OCI-LY1 (cell line): Measurements from ENCODE around the gene MRPL53.

Experiments used
- H2AFZ ChIP-seq: fragments of 200-600 bp; sonication (generic), shearing (Covaris generic); 2 replicates; pipeline ENCODE4 v1.6.0; 2014; ENCODE audit warnings: antibody characterized with exemption, mild to moderate bottlenecking, low read length
- H3F3A ChIP-seq: fragments of 200-600 bp; sonication (generic), shearing (Covaris generic); 2 replicates; pipeline ENCODE4 v1.6.0; 2014; ENCODE audit warnings: mild to moderate bottlenecking, antibody characterized with exemption, low read length, moderate library complexity; ENCODE audit not compliant: insufficient read depth
- H3K27ac ChIP-seq: fragments of 200-600 bp; sonication (generic); 2 replicates; pipeline ENCODE4 v1.5.1; 2014; ENCODE audit warnings: low read length, mixed run types, mild to moderate bottlenecking, low read depth; ENCODE audit not compliant: poor library complexity, severe bottlenecking
- H3K27me3 ChIP-seq: fragments of 200-600 bp; sonication (generic); 2 replicates; pipeline ENCODE4 v1.6.0; 2014; ENCODE audit warnings: antibody characterized with exemption, mild to moderate bottlenecking, low read length, moderate library complexity; ENCODE audit not compliant: insufficient read depth
- H3K36me3 ChIP-seq: fragments of 200-600 bp; sonication (generic); 2 replicates; pipeline ENCODE4 v1.6.1; 2014; ENCODE audit warnings: mild to moderate bottlenecking, antibody characterized with exemption, low read length, moderate library complexity, mixed read lengths; ENCODE audit not compliant: insufficient read depth
- H3K4me1 ChIP-seq: fragments of 200-600 bp; sonication (generic); 2 replicates; pipeline ENCODE4 v1.5.1; 2014; ENCODE audit warnings: mild to moderate bottlenecking, low read length, moderate library complexity; ENCODE audit not compliant: insufficient read depth, severe bottlenecking
- H3K4me2 ChIP-seq: fragments of 200-600 bp; sonication (generic), shearing (Covaris generic); 2 replicates; pipeline ENCODE4 v1.6.1; 2014; ENCODE audit warnings: low read length
- H3K4me3 ChIP-seq: fragments of 200-600 bp; sonication (generic); 2 replicates; pipeline ENCODE4 v1.5.1; 2014; ENCODE audit warnings: low read length, low read depth, mild to moderate bottlenecking, mixed read lengths; ENCODE audit not compliant: poor library complexity, severe bottlenecking
- H3K79me2 ChIP-seq: fragments of 200-600 bp; shearing (Covaris generic); 2 replicates; pipeline ENCODE4 v1.6.1; 2016; ENCODE audit warnings: mixed run types, low read length, mixed read lengths; ENCODE audit not compliant: insufficient read depth
- H3K9ac ChIP-seq: fragments of 200-600 bp; sonication (generic), shearing (Covaris generic); 2 replicates; pipeline ENCODE4 v1.6.1; 2014; ENCODE audit warnings: mild to moderate bottlenecking, low read length, mixed read lengths
- H3K9me2 ChIP-seq: fragments of 200-600 bp; sonication (generic), shearing (Covaris generic); 2 replicates; pipeline ENCODE4 v1.6.1; 2014; ENCODE audit warnings: low read depth, mild to moderate bottlenecking, low read length, mixed read lengths
- H3K9me3 ChIP-seq: fragments of 200-600 bp; shearing (Covaris generic); 2 replicates; pipeline ENCODE4 v1.6.1; 2014; ENCODE audit warnings: low read length, mixed read lengths
- H4K20me1 ChIP-seq: fragments of 200-600 bp; sonication (generic), shearing (Covaris generic); 2 replicates; pipeline ENCODE4 v1.6.0; 2016; ENCODE audit warnings: mild to moderate bottlenecking, low read length; ENCODE audit not compliant: insufficient read depth
- CTCF ChIP-seq: fragments of 200-600 bp; sonication (generic), shearing (Covaris generic); IDR thresholded peaks from 2 replicates; pipeline ENCODE4 v1.5.1; 2017; ENCODE audit warnings: mild to moderate bottlenecking, antibody characterized with exemption, low read length, moderate library complexity, mixed read lengths
- EZH2 ChIP-seq: fragments of 200-600 bp; sonication (generic), shearing (Covaris generic); IDR thresholded peaks from 2 replicates; pipeline ENCODE4 v1.8.0; 2017; ENCODE audit warnings: borderline replicate concordance, mixed run types, mild to moderate bottlenecking, antibody characterized with exemption, low read length, moderate library complexity, mixed read lengths

MRPL53 gene

GRCh38 chr2:74441690-74442482 is 30.6 kb downstream of the MRPL53 start, which contains the start of gene RTKN:
RTKN (minus strand) TSS chr2:74441937; CDS start chr2:74441816, 121 bp downstream.
- Histone ChIP-seq H2AFZ (no peak within 1 kb of the TSS), H3K9ac (no peak within 1 kb of the TSS), H3K9me3 (no peaks in the 10 kb centered on the region), H3K27me3 (peaks cover 12% of the 10 kb centered on the region; the same call in 1 of the 2 replicates), H3K4me3 (peak within 1 kb of the TSS; percentile 32), H3K79me2 (no peaks in the 10 kb centered on the region), H3K27ac (no peak within 1 kb of the TSS), H3K36me3 (no peaks in the 10 kb centered on the region), H3K4me1 (peaks cover 25% of the 10 kb centered on the region), H3K4me2 (peak within 1 kb of the TSS; percentile 43), H4K20me1 (no peaks in the 10 kb centered on the region), H3F3A (no peaks in the 10 kb centered on the region), H3K9me2 (no peaks in the 10 kb centered on the region)
- TF ChIP-seq EZH2, result no peak
- no peak for TF ChIP-seq CTCF

- Histone ChIP-seq H3K36me3 (no peaks in the 10 kb centered on the region), H3K9ac (no peak overlapping the region), H3K4me1 (peaks cover 25% of the 10 kb centered on the region), H3K27me3 (peaks cover 12% of the 10 kb centered on the region; the same call in 1 of the 2 replicates), H4K20me1 (no peaks in the 10 kb centered on the region), H3K27ac (no peak overlapping the region), H3K9me3 (no peaks in the 10 kb centered on the region), H3K79me2 (no peaks in the 10 kb centered on the region), H3K4me2 (peak overlapping the region; percentile 43), H3K4me3 (peak overlapping the region; percentile 32), H3K9me2 (no peaks in the 10 kb centered on the region), H3F3A (no peaks in the 10 kb centered on the region), H2AFZ (no peak overlapping the region)
- TF ChIP-seq CTCF (no peak), EZH2 (no peak)
Observed at GRCh38 chr2:74441170-74441689, 31.2 kb downstream of the MRPL53 start.

GRCh38 chr2:74440378-74441169 is 31.9 kb downstream of the MRPL53 start:
- H3K79me2 ChIP-seq, result no peaks in the 10 kb centered on the region
- no peaks in the 10 kb centered on the region for H3K36me3 ChIP-seq
- H3K4me3 ChIP-seq, result no peak overlapping the region
- H3K4me2 ChIP-seq, result peak overlapping the region; percentile 25; the same call in 1 of the 2 replicates
- no peak overlapping the region for H3K27ac ChIP-seq
- no peaks in the 10 kb centered on the region for H3F3A ChIP-seq
- no peaks in the 10 kb centered on the region for H3K9me2 ChIP-seq
- TF ChIP-seq CTCF (no peak; the same call in 1 of the 2 replicates), EZH2 (no peak)
- H3K9me3 ChIP-seq, result no peaks in the 10 kb centered on the region
- H3K27me3 ChIP-seq, result peaks cover 12% of the 10 kb centered on the region; the same call in 1 of the 2 replicates
- H4K20me1 ChIP-seq, result no peaks in the 10 kb centered on the region
- peaks cover 25% of the 10 kb centered on the region for H3K4me1 ChIP-seq
- no peak overlapping the region for H2AFZ ChIP-seq
- no peak overlapping the region for H3K9ac ChIP-seq
